GM12864 (cell line): ENCODE measurements around the gene DRC7.
"Not testable (repeated sequence)": the region's sequence is repeated elsewhere in the genome, so short reads cannot be mapped to it uniquely, and the experiment has no call there.

Experiments used
- DNase-seq: peaks from one replicate; pipeline ENCODE4 v3.0.0-alpha.2; 2011; ENCODE audit warnings: low read depth
- H3K4me3 ChIP-seq: 2 replicates; pipeline ENCODE4 v1.5.1; 2011; ENCODE audit warnings: mild to moderate bottlenecking, low read depth, low read length, control low read depth
- TF ChIP-seq, protein P1 (sequence below): IDR thresholded peaks from 2 replicates; pipeline ENCODE4 v1.5.1; 2011; ENCODE audit warnings: low read depth, mild to moderate bottlenecking, moderate library complexity, low read length, control low read depth, inconsistent platforms; ENCODE audit errors: missing control alignments

The DRC7 gene

DNA sequence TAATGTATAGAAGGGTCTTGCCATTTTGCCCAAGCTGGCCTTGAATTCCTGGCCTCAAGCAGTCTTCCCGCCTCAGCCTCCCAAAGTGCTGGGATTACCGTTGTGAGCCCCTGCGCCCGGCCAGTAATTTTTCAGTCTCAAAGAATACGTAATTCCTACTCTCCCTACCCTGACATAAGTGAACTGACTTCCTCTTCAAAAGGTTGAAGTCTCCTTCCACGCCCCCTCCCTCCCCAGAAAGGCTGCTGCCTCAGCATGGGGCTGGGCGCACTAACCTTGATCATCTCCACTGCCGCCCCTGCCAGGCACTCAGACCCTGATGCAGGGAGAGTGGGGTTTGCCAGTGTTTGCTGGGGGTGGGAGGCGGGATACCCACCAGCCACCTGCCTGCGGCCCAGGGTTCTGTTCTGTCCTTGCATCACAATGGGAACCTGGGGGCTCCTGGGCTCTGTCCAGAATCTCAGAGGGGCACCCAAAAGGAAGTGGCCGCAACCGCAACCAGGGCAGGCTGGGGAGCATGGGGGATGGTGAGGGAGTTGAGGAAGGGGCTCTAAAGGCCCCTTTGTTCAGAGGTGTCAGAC, 80.2 kb downstream of the DRC7 start:
- no peak overlapping the region for H3K4me3 ChIP-seq
- TF ChIP-seq, protein P1, sequence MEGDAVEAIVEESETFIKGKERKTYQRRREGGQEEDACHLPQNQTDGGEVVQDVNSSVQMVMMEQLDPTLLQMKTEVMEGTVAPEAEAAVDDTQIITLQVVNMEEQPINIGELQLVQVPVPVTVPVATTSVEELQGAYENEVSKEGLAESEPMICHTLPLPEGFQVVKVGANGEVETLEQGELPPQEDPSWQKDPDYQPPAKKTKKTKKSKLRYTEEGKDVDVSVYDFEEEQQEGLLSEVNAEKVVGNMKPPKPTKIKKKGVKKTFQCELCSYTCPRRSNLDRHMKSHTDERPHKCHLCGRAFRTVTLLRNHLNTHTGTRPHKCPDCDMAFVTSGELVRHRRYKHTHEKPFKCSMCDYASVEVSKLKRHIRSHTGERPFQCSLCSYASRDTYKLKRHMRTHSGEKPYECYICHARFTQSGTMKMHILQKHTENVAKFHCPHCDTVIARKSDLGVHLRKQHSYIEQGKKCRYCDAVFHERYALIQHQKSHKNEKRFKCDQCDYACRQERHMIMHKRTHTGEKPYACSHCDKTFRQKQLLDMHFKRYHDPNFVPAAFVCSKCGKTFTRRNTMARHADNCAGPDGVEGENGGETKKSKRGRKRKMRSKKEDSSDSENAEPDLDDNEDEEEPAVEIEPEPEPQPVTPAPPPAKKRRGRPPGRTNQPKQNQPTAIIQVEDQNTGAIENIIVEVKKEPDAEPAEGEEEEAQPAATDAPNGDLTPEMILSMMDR, result no peak

DNA sequence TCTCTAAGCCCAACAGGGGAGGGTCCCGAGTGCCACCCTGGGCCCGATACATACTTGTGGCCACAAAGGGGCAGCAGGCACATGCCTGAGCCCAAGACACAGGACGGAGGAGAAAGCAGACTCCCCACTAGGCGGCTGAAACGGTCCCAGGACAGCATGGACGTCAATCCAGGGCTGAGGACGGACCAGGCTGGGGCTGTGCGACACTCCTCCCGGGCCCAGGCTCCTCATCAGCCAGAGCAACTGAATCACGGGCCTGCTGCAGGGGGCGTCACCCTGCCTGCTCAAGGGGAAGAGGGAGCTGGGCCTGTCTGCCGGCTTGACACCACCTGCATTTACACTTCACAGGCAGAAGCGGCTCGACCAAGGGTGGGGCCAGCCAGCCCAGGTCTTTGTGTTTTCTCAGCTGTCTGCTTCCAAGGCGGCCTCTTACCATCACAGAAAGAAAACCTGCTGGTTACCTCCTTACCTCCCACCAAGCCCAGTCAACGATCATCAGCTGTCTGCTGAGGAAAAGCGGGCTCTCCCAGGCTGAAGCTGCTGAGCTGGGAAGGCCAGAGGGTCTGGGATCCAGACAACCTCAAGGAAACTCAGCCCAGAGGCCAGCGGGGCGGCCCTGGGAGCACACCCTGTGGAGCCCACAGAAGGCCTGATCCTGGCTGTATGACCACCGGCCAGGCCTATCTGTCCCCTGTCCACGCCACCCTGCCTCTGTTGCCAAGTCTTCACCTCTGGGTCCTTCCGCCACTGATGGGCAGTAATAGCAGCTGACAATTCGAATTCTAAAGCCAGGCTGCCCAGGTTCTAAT, 81.3 kb downstream of the DRC7 start:
- DNase-seq, result no peak
- no peak overlapping the region for H3K4me3 ChIP-seq
- TF ChIP-seq, protein P1, result peak; percentile 28

More for the DNA sequence above, 80.2 kb downstream of the DRC7 start:
- DNase-seq, result no peak

DNA sequence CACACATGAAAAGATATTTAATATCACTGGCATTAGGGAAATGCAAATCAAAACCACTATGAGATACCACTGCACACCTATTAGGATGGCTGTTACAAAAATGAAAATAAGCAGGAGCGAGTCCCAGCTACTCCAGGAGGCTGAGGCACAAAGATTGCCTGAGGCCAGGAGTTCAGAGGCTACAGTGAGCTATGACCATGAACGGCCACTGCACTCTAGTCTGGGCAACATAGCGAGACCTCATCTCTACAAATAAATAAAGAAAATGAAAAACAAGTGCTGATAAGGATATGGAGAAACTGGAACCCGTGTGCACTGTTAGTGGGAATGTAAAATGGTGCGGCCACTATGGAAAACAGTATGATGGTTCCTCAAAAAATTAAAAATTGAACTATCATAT, 84.1 kb downstream of the DRC7 start:
- TF ChIP-seq, protein P1, result no peak
- H3K4me3 ChIP-seq, result no peak overlapping the region
- DNase-seq, result no peak

DNA sequence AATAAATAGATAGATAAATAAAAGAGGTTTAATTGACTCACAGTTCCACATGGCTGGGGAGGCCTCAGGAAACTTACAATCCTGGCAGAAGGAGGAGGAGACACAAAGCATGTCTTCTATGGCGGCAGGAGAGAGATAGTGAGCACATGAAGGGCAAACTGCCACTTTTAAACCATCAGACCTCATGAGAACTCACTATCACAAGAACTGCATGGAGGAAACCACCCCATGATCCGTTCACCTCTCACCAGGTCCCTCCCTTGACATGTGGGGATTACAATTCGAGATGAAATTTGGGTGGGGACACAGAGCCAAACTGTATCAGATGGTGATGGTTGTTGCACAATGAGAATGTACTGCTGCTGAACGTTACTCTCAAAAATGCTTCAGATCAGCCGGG, 85.2 kb downstream of the DRC7 start:
- H3K4me3 ChIP-seq, DNase-seq: not testable (repeated sequence)

DNA sequence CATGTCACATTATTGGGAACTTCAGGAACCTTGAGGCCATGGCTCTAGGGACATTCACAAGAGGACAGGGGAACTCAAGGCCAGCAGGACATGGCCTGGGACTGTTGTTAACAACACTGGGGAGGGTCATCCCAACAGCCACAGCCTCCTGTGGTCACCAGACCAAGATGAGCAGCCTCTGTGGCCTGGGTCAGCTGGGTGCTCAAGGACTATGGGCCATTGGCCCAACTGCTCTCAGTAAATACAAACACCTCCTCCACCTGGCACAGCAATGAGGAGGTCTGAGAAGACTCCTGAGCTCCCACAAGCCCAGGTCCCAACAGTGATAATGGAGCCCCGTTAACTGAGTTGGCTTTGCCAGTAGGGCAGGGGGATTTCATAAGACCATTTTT, 86.7 kb downstream of the DRC7 start:
- no peak overlapping the region for H3K4me3 ChIP-seq
- TF ChIP-seq, protein P1, result no peak
- DNase-seq, result no peak
